HG03342 (cell line): ENCODE measurements around the gene TUBGCP3.

ENCODE experiments used
- ATAC-seq: cut with Tn5 transposase; IDR thresholded peaks from one replicate; pipeline ENCODE4 v1.9.1; 2021; ENCODE audit warnings: mild to moderate bottlenecking, moderate library complexity; ENCODE audit not compliant: unreplicated experiment

The TUBGCP3 gene

GRCh38 chr13:112455476-112456059 is 132.4 kb downstream of the TUBGCP3 start:
- no peak for ATAC-seq

- ATAC-seq, result no peak
These were observed 133.2 kb downstream of the TUBGCP3 start for GRCh38 chr13:112454648-112455334.

- no peak for ATAC-seq
These were observed 133.9 kb downstream of the TUBGCP3 start for GRCh38 chr13:112453874-112454647.

GRCh38 chr13:112453207-112453829 is 134.6 kb downstream of the TUBGCP3 start:
- no peak for ATAC-seq

- no peak for ATAC-seq
These were observed 135.4 kb downstream of the TUBGCP3 start for GRCh38 chr13:112452380-112453206.

- ATAC-seq, result no peak
These were observed 136.2 kb downstream of the TUBGCP3 start for GRCh38 chr13:112451512-112452379.

GRCh38 chr13:112450904-112451240 is 137.1 kb downstream of the TUBGCP3 start:
- no peak for ATAC-seq

- ATAC-seq, result no peak
These were observed 137.6 kb downstream of the TUBGCP3 start for GRCh38 chr13:112450118-112450903.

GRCh38 chr13:112449545-112449930 is 138.4 kb downstream of the TUBGCP3 start:
- no peak for ATAC-seq

GRCh38 chr13:112448621-112449544 is 139.1 kb downstream of the TUBGCP3 start:
- no peak for ATAC-seq

- no peak for ATAC-seq
These were observed 140.0 kb downstream of the TUBGCP3 start for GRCh38 chr13:112447761-112448603.

- ATAC-seq, result no peak
These were observed 140.6 kb downstream of the TUBGCP3 start for GRCh38 chr13:112447306-112447705.

- no peak for ATAC-seq
These were observed 141.1 kb downstream of the TUBGCP3 start for GRCh38 chr13:112446867-112447266.

GRCh38 chr13:112446347-112446861 is 141.5 kb downstream of the TUBGCP3 start:
- ATAC-seq, result no peak

GRCh38 chr13:112445411-112446271 is 142.3 kb downstream of the TUBGCP3 start:
- ATAC-seq, result no peak
